ENCODE measurements around the gene UGT1A6.
"Not testable (repeated sequence)": the region's sequence is repeated elsewhere in the genome, so short reads cannot be mapped to it uniquely, and the experiment has no call there.

UGT1A6 gene

DNA sequence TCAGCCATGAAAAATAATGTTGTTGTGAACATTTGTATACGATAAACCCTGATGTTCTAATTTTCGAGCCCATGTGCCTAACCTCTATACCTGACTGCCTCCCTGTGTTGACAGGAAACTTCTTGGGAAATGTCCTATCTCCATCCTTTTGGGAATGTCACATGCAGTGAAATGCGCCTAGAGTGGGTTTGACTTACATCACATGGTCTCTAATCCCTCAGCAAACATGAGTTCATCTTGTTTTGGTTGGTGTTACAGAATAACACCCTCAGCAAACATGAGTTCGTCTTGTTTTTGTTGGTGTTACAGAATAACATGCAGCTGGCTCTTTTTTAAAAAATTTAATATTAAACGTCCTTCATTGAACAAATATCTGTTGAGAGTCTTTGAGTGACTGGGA lies 4.3 kb upstream of the UGT1A6 start:
- peaks cover 21% of the 10 kb centered on the region for H3K4me1 ChIP-seq (ENCODE audit: control insufficient read depth, low read depth, low read length)
- H3K27ac ChIP-seq (ENCODE audit: low read length): no peak overlapping the region
- H3K9me3 ChIP-seq (ENCODE audit: control insufficient read depth, low read depth, low read length): no peaks in the 10 kb centered on the region

DNA sequence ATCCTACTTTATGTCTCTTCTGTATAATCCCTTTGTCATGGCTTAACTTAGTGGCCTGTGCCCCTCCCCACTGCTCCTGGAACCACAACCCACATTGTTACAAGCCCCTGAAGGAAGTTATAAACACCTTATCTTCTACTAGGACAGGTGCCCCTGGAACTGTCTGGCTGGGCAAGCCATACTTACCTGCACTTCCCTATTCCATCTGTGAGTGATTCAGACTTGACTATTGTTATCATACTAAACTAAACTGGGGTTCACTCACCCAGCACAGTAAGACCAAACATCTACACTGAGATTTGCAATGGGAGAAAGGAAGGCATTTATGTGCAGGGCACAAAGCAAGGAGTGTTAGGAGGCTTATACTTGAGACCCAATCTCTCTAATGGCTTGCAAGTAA lies 3.7 kb upstream of the UGT1A6 start:
- Histone ChIP-seq H3K9ac (ENCODE audit: low read length) (no peak overlapping the region), H3K4me3 (ENCODE audit: low read length) (no peak overlapping the region), H3K27me3 (ENCODE audit: control insufficient read depth, insufficient read depth, low read length) (no peaks in the 10 kb centered on the region), H3K4me1 (ENCODE audit: control insufficient read depth, low read depth, low read length) (peaks cover 21% of the 10 kb centered on the region), H3K36me3 (ENCODE audit: control insufficient read depth, low read depth, low read length) (no peaks in the 10 kb centered on the region), H3K9me3 (ENCODE audit: control insufficient read depth, low read depth, low read length) (no peaks in the 10 kb centered on the region), H3K27ac (ENCODE audit: low read length) (no peak overlapping the region)

More for the DNA sequence above, 4.3 kb upstream of the UGT1A6 start:
- H3K4me3 ChIP-seq (ENCODE audit: low read length): no peak overlapping the region
- no peaks in the 10 kb centered on the region for H3K36me3 ChIP-seq (ENCODE audit: control insufficient read depth, low read depth, low read length)
- H3K27me3 ChIP-seq (ENCODE audit: control insufficient read depth, insufficient read depth, low read length): no peaks in the 10 kb centered on the region
- H3K9ac ChIP-seq (ENCODE audit: low read length): no peak overlapping the region

DNA sequence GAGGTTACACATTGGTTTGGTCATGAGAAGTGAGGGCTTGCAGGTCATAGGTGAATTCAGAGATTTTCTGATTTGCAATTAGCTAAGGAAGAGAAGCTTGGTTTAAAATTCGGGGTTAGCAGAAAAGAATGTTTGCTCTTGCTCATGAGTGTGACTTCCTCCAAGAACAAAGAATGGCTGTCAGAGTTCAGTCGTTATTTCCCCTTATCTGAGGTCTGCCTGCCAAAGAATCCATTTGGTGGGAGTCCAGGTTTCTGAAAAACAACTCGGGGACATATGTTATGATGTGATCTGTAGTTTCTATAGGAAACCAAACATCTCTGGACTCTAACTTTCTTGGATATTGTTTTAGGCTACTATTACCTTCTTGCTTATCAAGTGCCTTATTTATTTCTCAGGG lies 3.2 kb upstream of the UGT1A6 start:
- no peak overlapping the region for H3K9ac ChIP-seq (ENCODE audit: low read length)
- no peak overlapping the region for H3K4me3 ChIP-seq (ENCODE audit: low read length)
- peaks cover 21% of the 10 kb centered on the region for H3K4me1 ChIP-seq (ENCODE audit: control insufficient read depth, low read depth, low read length)
- no peaks in the 10 kb centered on the region for H3K9me3 ChIP-seq (ENCODE audit: control insufficient read depth, low read depth, low read length)
- H3K36me3 ChIP-seq (ENCODE audit: control insufficient read depth, low read depth, low read length): no peaks in the 10 kb centered on the region
- H3K27ac ChIP-seq (ENCODE audit: low read length): no peak overlapping the region
- H3K27me3 ChIP-seq (ENCODE audit: control insufficient read depth, insufficient read depth, low read length): no peaks in the 10 kb centered on the region

DNA sequence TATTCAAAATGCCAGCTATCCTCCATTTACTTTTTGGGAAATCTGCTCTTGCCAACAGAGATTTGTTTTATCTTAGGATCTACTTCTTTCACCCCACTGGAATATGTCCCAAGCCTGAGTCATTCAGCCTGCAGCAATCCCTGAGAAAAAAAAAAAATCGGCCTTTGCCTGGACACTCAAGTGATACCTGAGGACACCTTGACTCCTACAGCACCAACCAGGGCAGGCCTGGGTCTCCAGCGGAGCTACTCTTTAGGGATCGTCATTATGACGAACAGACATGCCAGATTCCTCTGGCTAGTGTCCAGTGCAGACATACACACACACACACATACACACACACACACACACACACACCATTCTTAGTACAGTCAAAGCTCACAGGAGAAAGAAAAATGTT lies 2.2 kb upstream of the UGT1A6 start:
- Histone ChIP-seq H3K4me3 (ENCODE audit: low read length) (no peak overlapping the region), H3K27me3 (ENCODE audit: control insufficient read depth, insufficient read depth, low read length) (no peaks in the 10 kb centered on the region), H3K27ac (ENCODE audit: low read length) (no peak overlapping the region), H3K9ac (ENCODE audit: low read length) (no peak overlapping the region), H3K36me3 (ENCODE audit: control insufficient read depth, low read depth, low read length) (no peaks in the 10 kb centered on the region), H3K9me3 (ENCODE audit: control insufficient read depth, low read depth, low read length) (no peaks in the 10 kb centered on the region), H3K4me1 (ENCODE audit: control insufficient read depth, low read depth, low read length) (peaks cover 21% of the 10 kb centered on the region)

DNA sequence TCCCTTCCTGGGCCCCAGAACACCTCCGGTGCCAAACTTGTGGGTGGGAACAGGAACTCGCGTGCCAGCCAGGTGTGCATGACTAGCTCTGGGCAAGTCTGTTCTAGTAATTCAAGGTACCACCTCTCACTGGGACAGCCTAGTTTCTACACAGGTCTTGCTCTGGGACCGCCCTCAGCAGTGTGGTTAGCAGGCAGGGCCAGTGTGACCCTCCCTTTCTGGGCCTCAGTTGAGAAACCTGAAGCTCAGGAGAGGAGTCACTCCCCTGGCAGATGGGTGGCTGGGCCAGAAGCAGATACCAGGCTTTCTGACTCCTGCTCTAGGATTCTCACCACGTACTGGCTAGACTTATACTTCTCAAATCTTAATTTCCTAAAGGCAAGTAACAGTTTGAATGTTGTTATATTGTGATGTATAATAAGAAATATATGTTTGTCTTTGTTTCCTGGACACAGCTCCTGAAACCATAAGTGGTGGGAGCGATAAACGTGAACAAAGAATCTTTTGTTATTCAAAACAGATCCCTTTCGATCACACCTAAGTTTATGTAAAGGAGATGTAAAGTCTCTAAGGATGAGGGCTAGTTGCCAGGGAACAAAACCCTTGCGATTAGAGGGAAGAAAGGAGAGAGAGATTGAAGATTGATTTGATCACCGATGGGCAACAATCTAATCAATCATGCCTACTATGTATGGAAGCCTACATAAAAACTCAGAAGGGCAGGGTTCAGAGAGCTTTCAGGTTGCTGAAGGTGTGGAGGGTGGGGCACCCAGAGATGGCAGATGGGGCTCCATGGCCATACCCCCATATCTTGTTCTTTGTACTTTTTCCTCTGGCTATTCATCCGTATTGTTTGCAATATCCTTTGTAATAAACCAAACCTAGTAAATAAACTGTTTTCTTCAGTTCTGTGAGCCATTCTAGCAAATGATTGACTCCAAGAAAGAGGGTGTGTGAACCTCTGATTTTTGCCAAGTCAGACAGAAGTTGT lies 952 bp upstream of the UGT1A6 start:
- Histone ChIP-seq H3K4me3 (ENCODE audit: low read length) (no peak overlapping the region), H3K27ac (ENCODE audit: low read length) (no peak overlapping the region), H3K27me3 (ENCODE audit: control insufficient read depth, insufficient read depth, low read length) (no peaks in the 10 kb centered on the region), H3K4me1 (ENCODE audit: control insufficient read depth, low read depth, low read length) (peaks cover 21% of the 10 kb centered on the region), H3K36me3 (ENCODE audit: control insufficient read depth, low read depth, low read length) (no peaks in the 10 kb centered on the region), H3K9me3 (ENCODE audit: control insufficient read depth, low read depth, low read length) (no peaks in the 10 kb centered on the region), H3K9ac (ENCODE audit: low read length) (no peak overlapping the region)

DNA sequence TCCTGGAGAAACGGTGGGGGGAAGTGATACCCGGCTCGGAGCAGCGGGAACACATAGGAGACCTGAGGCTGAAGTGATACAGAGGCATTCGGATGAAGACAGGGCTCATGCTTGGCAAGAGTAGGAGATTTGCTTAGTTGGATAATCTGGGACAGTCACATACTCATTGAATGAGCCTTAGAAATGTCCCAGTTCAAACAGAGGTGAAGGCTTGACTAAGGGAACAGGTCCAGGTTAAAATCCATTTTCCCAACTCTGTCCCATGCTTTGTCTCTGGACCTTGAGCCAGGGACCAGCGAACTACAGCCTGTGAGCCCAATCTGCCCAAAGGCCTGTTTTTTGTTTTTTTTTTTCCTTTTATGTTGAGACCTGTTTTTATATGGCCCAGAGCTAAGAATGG lies 1.3 kb downstream of the UGT1A6 start:
- H3K27ac ChIP-seq (ENCODE audit: low read length): no peak overlapping the region
- H3K9me3 ChIP-seq (ENCODE audit: control insufficient read depth, low read depth, low read length): no peaks in the 10 kb centered on the region
- peaks cover 15% of the 10 kb centered on the region for H3K4me1 ChIP-seq (ENCODE audit: control insufficient read depth, low read depth, low read length)
- H3K9ac ChIP-seq (ENCODE audit: low read length): no peak overlapping the region
- H3K27me3 ChIP-seq (ENCODE audit: control insufficient read depth, insufficient read depth, low read length): no peaks in the 10 kb centered on the region
- H3K4me3 ChIP-seq (ENCODE audit: low read length): no peak overlapping the region
- no peaks in the 10 kb centered on the region for H3K36me3 ChIP-seq (ENCODE audit: control insufficient read depth, low read depth, low read length)

DNA sequence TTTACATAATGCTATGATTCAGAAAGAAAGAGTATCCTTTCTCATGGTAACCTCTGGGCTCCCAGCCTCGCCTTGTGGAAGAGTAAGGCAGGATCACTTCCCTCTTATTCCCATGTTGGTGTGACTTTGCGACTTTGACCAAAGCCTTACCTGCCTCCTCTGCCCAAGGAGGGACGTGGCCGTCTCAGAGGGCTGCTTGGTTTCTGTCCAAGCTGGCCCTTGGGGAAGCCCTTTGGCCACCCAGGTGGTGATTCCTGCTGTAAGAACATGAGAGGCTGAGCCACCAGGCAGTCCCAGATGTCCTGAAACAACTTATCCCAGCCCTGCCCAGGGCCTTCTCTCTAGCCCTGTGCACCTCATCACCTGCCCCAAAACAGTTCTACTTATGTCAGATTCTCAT lies 6.0 kb downstream of the UGT1A6 start:
- no peak overlapping the region for H3K4me3 ChIP-seq (ENCODE audit: low read length)
- no peak overlapping the region for H3K27ac ChIP-seq (ENCODE audit: low read length)
- no peaks in the 10 kb centered on the region for H3K27me3 ChIP-seq (ENCODE audit: control insufficient read depth, insufficient read depth, low read length)
- no peak overlapping the region for H3K9ac ChIP-seq (ENCODE audit: low read length)
- H3K36me3 ChIP-seq (ENCODE audit: control insufficient read depth, low read depth, low read length): no peaks in the 10 kb centered on the region
- H3K9me3 ChIP-seq (ENCODE audit: control insufficient read depth, low read depth, low read length): no peaks in the 10 kb centered on the region
- H3K4me1 ChIP-seq (ENCODE audit: control insufficient read depth, low read depth, low read length): peaks cover 11% of the 10 kb centered on the region

DNA sequence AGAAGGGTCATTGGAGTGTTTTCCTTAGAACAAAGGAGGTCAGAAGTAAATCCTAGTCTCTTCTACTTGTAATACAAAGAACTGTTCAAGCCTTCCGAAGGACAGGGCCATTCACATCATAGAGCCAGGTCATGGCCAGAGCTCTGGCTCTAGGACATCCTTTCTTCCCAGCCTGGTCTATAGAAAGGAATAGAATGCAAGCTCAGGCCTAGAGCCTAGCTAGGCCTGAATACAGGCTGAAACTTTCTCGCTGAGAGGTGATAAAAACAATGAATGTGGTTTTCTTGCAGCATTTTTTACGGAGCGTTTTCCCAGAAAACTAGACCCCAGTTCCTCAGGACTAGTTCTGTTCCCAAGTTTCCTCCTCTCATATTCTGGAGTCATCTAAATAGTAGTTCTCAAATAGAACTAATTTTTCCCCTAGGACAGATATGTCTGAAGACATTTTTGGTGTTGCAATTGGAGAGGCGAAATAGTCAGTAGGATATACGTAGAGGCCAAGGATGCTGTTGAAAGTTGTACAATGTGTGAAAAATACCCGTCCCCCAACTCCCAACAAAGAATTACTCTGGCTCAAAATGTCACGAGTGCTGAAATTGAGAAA lies 6.8 kb downstream of the UGT1A6 start:
- no peaks in the 10 kb centered on the region for H3K27me3 ChIP-seq (ENCODE audit: control insufficient read depth, insufficient read depth, low read length)
- H3K9ac ChIP-seq (ENCODE audit: low read length): peak overlapping the region; percentile 51
- no peaks in the 10 kb centered on the region for H3K36me3 ChIP-seq (ENCODE audit: control insufficient read depth, low read depth, low read length)
- no peaks in the 10 kb centered on the region for H3K9me3 ChIP-seq (ENCODE audit: control insufficient read depth, low read depth, low read length)
- peaks cover 11% of the 10 kb centered on the region for H3K4me1 ChIP-seq (ENCODE audit: control insufficient read depth, low read depth, low read length)
- no peak overlapping the region for H3K4me3 ChIP-seq (ENCODE audit: low read length)
- H3K27ac ChIP-seq (ENCODE audit: low read length): no peak overlapping the region

DNA sequence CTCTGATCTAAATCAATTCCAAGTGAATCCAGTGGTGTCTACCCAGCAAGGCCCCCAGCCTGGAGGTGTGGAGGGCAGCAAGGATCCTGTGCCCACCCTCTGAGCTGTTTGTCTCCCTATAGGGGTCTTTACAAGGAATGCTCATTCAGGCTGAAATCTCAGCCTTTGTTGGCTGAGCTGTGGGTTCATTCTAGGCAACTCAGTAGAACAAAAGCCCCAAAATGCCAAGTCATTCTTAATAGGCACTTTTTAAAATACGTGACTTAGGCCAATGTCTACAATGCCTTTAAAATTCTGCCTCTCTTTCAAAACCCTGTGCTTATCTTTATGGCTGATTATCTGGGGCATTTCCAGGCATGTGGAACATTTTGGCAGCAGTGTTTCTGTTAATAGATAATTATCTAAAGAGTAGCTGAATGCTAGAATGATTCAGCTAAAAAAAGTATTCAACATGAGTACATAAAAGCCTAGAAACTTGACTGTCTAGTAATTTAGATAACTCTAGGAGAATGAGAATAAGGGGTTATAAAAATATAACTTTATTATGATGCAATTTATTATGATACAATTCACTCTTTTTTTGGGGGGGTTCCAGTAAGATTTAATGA lies 7.4 kb downstream of the UGT1A6 start:
- Histone ChIP-seq H3K9me3 (ENCODE audit: control insufficient read depth, low read depth, low read length) (no peaks in the 10 kb centered on the region), H3K9ac (ENCODE audit: low read length) (peak overlapping the region; percentile 51), H3K36me3 (ENCODE audit: control insufficient read depth, low read depth, low read length) (no peaks in the 10 kb centered on the region), H3K4me3 (ENCODE audit: low read length) (no peak overlapping the region), H3K27me3 (ENCODE audit: control insufficient read depth, insufficient read depth, low read length) (no peaks in the 10 kb centered on the region), H3K4me1 (ENCODE audit: control insufficient read depth, low read depth, low read length) (peaks cover 11% of the 10 kb centered on the region), H3K27ac (ENCODE audit: low read length) (peak overlapping the region; percentile 82)

DNA sequence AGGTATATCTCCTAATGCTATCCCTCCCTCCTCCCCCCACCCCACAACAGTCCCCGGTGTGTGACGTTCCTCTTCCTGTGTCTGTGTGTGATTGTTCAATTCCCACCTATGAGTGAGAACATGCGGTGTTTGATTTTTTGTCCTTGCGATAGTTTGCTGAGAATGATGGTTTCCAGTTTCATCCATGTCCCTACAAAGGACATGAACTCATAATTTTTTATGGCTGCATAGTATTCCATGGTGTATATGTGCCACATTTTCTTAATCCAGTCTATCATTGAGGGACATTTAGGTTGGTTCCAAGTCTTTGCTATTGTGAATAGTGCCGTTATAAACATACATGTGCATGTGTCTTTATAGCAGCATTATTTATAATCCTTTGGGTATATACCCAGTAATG lies 8.2 kb downstream of the UGT1A6 start:
- H3K27ac ChIP-seq (ENCODE audit: low read length); H3K9me3 ChIP-seq (ENCODE audit: control insufficient read depth, low read depth, low read length); H3K27me3 ChIP-seq (ENCODE audit: control insufficient read depth, insufficient read depth, low read length); H3K9ac ChIP-seq (ENCODE audit: low read length); H3K36me3 ChIP-seq (ENCODE audit: control insufficient read depth, low read depth, low read length); H3K4me3 ChIP-seq (ENCODE audit: low read length): not testable (repeated sequence)
- H3K4me1 ChIP-seq (ENCODE audit: control insufficient read depth, low read depth, low read length): peaks cover 11% of the 10 kb centered on the region

DNA sequence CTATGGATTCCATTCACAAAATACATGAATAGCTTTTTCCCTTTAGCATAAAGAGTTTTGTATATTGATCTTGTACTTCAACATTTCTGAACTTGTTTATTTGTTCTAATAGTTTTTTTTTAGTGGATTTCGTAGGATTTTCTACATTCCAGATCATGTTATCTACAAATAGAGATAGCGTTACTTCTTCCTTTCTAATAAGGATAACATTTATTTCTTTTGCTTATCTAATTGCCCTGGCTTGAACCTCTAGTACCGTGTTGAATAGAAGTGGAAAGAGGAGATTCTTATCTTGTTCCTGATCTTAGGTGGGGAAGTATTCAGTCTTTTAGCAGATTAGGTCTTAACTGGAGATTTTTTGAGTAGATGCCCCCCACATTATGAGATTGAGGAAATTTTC lies 9.5 kb downstream of the UGT1A6 start:
- Histone ChIP-seq H3K36me3 (ENCODE audit: control insufficient read depth, low read depth, low read length) (no peaks in the 10 kb centered on the region), H3K4me3 (ENCODE audit: low read length) (no peak overlapping the region), H3K4me1 (ENCODE audit: control insufficient read depth, low read depth, low read length) (peaks cover 11% of the 10 kb centered on the region), H3K9me3 (ENCODE audit: control insufficient read depth, low read depth, low read length) (no peaks in the 10 kb centered on the region), H3K27ac (ENCODE audit: low read length) (no peak overlapping the region), H3K9ac (ENCODE audit: low read length) (no peak overlapping the region), H3K27me3 (ENCODE audit: control insufficient read depth, insufficient read depth, low read length) (no peaks in the 10 kb centered on the region)
